GM19099 (cell line): ENCODE measurements around the gene SUPV3L1.

Experiments used
- POLR2A ChIP-seq: IDR thresholded peaks from 3 replicates; pipeline ENCODE4 v1.6.1; 2011; ENCODE audit warnings: low read depth; ENCODE audit not compliant: insufficient read length; ENCODE audit errors: extremely low read depth

SUPV3L1 gene

DNA sequence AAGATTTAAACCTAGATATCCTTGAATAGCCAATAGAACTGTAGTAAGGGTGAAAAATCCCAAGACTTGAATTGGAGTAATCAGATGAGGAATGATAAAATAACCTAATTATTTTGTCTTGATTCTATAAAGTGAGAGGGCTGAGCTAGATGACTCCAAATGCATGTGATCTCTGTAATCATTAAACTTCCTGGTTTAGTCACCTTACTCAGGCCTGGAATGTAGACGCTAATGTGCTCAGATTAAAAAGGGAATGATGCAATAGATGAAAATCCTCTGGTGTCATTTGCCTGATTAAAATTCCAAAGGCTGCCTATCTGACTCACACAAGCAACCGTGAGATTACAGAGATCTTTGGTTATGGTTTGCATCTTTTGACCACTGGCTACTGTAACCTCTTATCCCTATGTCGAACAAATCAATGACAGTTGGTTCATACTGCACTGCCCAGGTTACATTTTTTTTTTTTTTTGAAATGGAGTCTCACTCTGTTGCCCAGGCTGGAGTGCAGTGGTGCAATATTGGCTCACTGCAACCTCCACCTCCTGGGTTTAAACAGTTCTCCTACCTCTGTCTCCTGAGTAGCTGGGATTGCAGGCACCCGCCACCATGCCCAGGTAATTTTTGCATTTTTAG is 37.2 kb downstream of the SUPV3L1 start:
- TF ChIP-seq POLR2A: no peak

DNA sequence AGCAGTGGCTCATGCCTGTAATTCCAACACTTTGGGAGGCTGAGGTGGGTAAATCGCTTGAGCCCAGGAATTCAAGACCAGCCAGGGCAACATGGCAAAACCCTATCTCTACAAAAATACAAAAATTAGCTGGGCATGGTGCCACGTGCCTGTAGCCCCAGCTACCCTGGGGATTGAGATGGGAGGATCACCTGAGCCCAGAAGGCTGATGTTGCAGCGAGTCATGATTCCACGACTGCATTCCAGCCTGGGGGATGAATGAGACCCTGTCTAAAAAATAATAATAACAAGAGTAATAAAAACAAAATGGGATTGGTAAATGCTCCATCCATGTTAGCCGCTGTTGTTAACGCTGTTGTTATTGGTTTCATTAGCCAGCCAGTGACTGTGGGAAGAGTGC is 38.8 kb downstream of the SUPV3L1 start:
- TF ChIP-seq POLR2A: no peak

GRCh38 chr10:69220041-69220451 is 40.0 kb downstream of the SUPV3L1 start, which contains the start of gene HKDC1:
TSS of gene HKDC1 (plus strand) at chr10:69220332. CDS start at chr10:69220436, 104 bp downstream.
- no peak for TF ChIP-seq POLR2A

DNA sequence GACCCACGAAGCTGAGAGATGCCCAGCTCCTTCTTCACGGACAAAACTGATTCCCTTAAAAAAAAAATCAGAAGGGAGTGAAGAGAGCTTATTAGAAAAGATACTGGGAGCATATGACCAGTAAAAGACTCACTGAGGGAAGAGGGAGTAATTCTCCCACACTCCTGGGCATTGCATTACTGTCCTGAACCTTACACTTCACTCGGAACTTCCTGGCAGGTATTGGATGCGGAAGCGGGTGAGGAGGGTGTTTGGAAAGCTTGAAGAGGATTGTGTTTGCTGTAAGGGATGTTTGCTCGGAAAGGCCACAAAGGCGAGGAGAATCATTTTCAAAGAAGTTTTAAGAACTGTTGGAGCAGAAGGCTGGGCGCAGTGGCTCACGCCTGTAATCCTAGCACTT is 40.5 kb downstream of the SUPV3L1 start:
- TF ChIP-seq POLR2A: no peak

- TF ChIP-seq POLR2A: peak; percentile 53
Observed at GRCh38 chr10:69222157-69223027, 42.4 kb downstream of the SUPV3L1 start.

DNA sequence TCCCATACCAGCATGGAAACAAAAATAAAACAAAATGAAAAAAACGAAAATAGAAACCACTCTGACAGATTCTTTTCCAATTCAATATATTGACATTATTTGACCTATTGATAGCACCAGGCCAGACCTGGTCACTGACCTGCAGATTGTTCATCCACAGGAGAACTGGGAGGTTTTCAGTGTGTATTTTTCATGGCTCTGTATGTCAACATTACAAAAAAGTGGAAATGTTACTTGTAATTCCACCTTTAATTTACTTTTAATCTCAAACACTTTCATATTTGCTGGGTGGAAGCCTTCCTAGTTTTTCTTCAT is 43.0 kb downstream of the SUPV3L1 start:
- no peak for TF ChIP-seq POLR2A

- no peak for TF ChIP-seq POLR2A
Observed at GRCh38 chr10:69224862-69225657, 45.0 kb downstream of the SUPV3L1 start.

DNA sequence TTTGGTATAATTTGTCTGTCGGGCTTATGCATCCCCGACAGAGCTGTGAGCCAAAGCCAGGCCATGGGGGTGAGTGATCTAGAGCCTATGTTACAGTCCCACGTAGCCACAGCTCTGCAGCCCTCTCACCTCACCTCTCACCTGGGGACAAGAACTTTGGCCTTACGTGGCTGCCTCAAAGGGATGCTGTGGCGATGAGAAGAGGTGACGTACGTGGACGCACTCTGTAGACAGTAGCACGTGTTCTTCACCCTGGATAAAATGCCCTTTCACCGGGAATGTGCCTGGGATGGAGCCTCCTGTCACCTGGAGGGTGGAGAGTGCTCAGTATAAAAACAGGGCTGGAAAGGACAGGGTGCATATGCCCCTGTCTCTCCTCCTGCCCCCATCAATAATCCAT is 45.6 kb downstream of the SUPV3L1 start:
- TF ChIP-seq POLR2A: no peak

DNA sequence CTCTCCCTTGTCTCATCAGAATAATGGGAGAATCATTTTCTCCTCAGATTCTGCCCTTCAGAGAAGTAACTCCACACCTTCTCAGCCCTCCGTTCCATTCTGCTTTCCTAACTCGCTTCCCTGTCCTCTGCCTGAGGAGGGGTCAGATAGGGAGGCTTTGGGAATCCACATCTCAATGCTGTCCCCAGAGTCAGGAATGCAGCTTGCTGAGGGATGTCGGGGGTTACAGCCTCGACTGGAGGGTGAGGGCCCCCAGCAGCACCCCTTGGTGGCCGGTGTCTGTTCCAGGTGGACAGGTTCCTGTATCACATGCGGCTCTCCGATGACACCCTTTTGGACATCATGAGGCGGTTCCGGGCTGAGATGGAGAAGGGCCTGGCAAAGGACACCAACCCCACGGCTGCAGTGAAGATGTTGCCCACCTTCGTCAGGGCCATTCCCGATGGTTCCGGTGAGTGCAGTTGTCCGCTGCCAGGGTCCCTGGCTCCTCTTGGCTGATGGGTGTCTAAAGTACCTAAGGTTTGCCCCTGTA is 47.0 kb downstream of the SUPV3L1 start:
- no peak for TF ChIP-seq POLR2A

GRCh38 chr10:69228151-69228550 is 48.1 kb downstream of the SUPV3L1 start:
- TF ChIP-seq POLR2A: no peak

DNA sequence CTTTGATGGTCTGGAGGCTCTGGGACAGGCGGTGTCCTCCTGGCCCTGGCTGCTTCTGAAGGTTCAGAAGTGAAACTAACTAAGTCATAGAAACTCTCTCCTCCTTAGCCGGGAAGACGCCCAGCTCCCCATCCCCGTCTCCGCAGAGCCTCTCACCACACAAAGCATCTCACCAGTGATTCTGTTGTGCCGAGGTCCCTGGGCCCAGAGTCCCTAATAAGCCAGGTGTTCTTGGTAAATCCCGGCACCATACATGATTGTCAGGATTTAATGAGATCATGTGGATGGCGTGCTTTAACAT is 49.5 kb downstream of the SUPV3L1 start:
- peak; percentile 39 for TF ChIP-seq POLR2A

DNA sequence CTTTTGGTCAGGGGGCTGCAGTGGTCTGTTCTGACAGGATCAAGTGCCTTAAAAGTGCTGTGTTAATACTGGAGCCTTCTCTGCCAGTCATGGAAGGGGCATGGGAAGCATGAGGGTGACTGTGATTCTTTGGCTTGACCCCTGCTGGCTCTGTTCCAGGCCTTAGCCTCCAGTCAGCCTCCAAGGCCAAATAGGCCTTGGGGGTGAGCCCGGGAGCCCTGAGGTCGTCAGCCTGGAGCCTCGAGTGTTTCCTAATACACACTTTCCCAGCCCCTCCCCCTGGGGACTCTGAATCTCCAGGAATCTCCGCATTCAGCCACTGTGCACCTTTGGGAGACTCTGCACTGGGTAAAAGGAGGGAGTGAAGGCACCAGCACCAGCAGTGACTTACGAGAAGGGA is 50.1 kb downstream of the SUPV3L1 start:
- no peak for TF ChIP-seq POLR2A

- no peak for TF ChIP-seq POLR2A
Observed at GRCh38 chr10:69232252-69232651, 52.2 kb downstream of the SUPV3L1 start.

GRCh38 chr10:69232736-69233480 is 52.9 kb downstream of the SUPV3L1 start:
- TF ChIP-seq POLR2A: no peak

- TF ChIP-seq POLR2A: no peak
Observed at GRCh38 chr10:69234447-69234846, 54.4 kb downstream of the SUPV3L1 start.
